NCI-H2081 treated with DMSO at 0.1 percent for 48 hours (cell line): Measurements from ENCODE around the gene HELT.
"Not testable (repeated sequence)": the region's sequence is repeated elsewhere in the genome, so short reads cannot be mapped to it uniquely, and the experiment has no call there.

ENCODE experiments used
- DNase-seq: peaks from one replicate; lab custom pipeline; 2025; lab: John Stamatoyannopoulos, UW

The HELT gene

GRCh38 chr4:185039508-185040273, 21.4 kb downstream of the HELT start:
- peak; percentile 4 for DNase-seq

GRCh38 chr4:185040523-185040922, 22.2 kb downstream of the HELT start:
- DNase-seq, result no peak

DNA sequence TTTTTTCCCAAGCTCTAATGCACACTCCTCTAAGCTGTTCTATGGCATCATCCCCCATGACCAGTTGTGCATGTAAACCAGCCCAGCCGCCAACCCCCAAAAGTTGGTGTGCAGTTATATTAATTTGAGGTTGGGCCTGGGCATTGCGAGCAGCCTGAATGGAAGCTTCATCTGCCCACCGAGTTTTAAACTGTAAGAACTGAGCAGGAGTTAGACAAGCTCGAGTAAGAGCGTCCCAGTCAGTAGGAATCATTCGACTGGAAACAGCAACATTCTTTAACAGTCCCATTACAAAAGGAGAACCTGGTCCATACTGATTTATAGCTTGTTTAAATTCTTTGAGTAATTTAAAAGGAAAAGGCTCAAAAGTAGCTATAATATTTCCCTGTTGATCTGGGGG, 32.0 kb downstream of the HELT start:
- not testable (repeated sequence) for DNase-seq

GRCh38 chr4:185051283-185051682, 33.0 kb downstream of the HELT start:
- not testable (repeated sequence) for DNase-seq

- no peak for DNase-seq
These were observed 35.5 kb downstream of the HELT start for GRCh38 chr4:185053746-185054145.

GRCh38 chr4:185054272-185054671, 36.0 kb downstream of the HELT start:
- no peak for DNase-seq

GRCh38 chr4:185054886-185055285, 36.6 kb downstream of the HELT start:
- DNase-seq, result no peak

- DNase-seq, result no peak
These were observed 43.3 kb downstream of the HELT start for GRCh38 chr4:185061610-185062009.

DNA sequence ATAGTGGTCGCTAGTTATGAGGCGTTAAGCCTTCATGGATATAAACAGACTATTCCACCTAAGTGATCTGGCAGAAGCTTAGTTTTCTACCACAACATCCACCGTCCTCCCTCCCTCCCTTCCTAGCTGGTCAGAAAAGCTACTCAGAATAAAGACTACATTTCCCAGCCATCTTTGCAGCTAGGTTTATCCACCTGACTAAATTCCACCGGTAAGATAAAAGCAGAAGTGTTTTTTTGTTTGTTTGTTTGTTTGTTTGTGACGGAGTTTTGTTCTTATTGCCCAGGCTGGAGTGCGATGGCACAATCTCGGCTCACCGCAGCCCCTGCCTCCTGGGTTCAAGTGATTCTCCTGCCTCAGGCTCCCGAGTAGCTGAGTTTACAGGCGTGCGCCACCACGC, 44.3 kb downstream of the HELT start:
- no peak for DNase-seq

DNA sequence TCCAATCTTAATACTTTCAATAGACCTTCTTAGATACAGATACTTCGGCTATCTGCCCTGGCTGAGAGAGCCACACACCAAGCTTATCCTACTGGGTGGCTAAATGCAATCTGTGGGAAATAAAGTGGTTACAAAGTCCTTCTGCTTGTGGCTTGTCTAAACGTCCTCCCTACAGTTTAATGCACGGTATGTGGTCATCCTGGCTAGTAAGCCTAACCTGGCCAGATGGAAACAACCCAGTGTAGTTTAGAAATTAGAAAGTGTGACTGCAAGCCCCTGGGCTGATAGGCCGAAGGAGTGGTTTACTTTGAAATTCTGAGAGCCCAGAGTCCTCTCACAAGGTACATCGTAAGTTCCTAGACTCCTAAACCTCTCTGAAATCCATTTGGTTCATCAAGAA, 47.9 kb downstream of the HELT start:
- DNase-seq, result no peak

DNA sequence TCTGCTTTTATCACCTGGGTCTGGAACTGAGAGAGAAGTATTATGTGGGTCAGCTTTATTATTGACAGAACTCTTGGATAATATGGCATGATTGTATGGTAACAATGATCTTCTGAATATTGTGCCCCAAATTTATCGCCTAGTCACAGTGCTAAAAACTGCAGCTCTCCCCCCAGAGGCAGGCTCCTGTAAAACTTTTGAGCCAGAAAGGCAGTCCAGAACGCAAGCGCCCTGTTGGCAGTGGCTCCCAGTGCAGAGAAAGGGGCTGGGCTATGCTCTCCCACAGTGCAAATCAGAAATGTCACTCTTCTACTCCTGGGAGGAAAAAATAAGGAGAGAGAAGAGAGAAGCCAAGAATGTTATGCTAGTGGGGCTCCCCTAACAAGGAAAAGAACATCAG, 50.5 kb downstream of the HELT start:
- DNase-seq, result no peak
